Breast epithelium (tissue), 4 donors: ENCODE data around the gene ASB8. TPM values are rescaled to one million over a fixed set of nuclear protein-coding genes. Genes with fewer than 3 reads are reported as not detected.

Experiments
- DNase-seq, 2 donors: peaks; one replicate each; pipeline ENCODE4 v3.0.0-alpha.2; 2019; ENCODE audit warnings: low spot score in 2 of 2
- H3K27ac ChIP-seq, 2 donors: fragments of 200-600 bp; sonication (generic) in 1 of 2; one replicate each; pipeline ENCODE4 v1.5.1; 2016 to 2019; ENCODE audit warnings: mild to moderate bottlenecking in 1 of 2
- H3K27me3 ChIP-seq, 2 donors: fragments of 200-600 bp; sonication (generic) in 1 of 2; one replicate each; pipeline versions ENCODE4 v1.5.1 to v1.6.0; 2017 to 2019; ENCODE audit warnings: control low read depth in 1 of 2, mild to moderate bottlenecking in 1 of 2
- H3K36me3 ChIP-seq: fragments of 200-600 bp; one replicate; pipeline ENCODE4 v1.5.1; 2019
- H3K4me1 ChIP-seq, 2 donors: fragments of 200-600 bp; sonication (generic); one replicate each; pipeline ENCODE4 v1.5.1; 2016 to 2019; ENCODE audit warnings: control low read depth in 1 of 2
- H3K4me3 ChIP-seq, 3 donors: fragments of 200-600 bp; sonication (generic); 1 replicate in 2 of 3; 2 replicates in 1 of 3; pipeline ENCODE4 v1.5.1; 2016 to 2019; ENCODE audit warnings: mild to moderate bottlenecking in 3 of 3, moderate library complexity in 2 of 3
- H3K9me3 ChIP-seq, 2 donors: fragments of 200-600 bp; sonication (generic) in 1 of 2; one replicate each; pipeline ENCODE4 v1.5.1; 2016 to 2019; ENCODE audit warnings: control low read depth in 1 of 2
- POLR2A ChIP-seq: fragments of 450-650 bp; IDR thresholded peaks from one replicate; pipeline ENCODE4 v1.6.1; 2016; ENCODE audit warnings: antibody characterized with exemption, mild to moderate bottlenecking, moderate library complexity
- POLR2AphosphoS5 ChIP-seq, 3 donors: sonication (generic); formaldehyde crosslinking; IDR thresholded peaks; one replicate each; pipeline ENCODE4 v1.6.1; 2017; ENCODE audit warnings: antibody characterized with exemption in 3 of 3
- intact Hi-C: fragments of 100-400 bp; cut with DNase I; formaldehyde crosslinking; loops from one replicate; pipeline ENCODE4 v1.15.1; 2023; ENCODE audit warnings: low total_unique reads
- total RNA-seq, 3 donors: library from RNA; depleted of rRNA; stranded (reverse); fragments of >200 nt; gene quantifications; one replicate each; pipeline ENCODE4 v1.1.0, GENCODE V29; 2016
- TF ChIP-seq, protein P1 (sequence below), 3 donors: fragments of 450-650 bp; IDR thresholded peaks; one replicate each; pipeline ENCODE4 v1.5.1; 2016 to 2017; ENCODE audit warnings: antibody characterized with exemption in 3 of 3, mild to moderate bottlenecking in 3 of 3, moderate library complexity in 3 of 3

The ASB8 gene
- total RNA-seq, 3 donors from 2014 or later, result 20.6 to 37.2 (median 30.6) TPM

DNA sequence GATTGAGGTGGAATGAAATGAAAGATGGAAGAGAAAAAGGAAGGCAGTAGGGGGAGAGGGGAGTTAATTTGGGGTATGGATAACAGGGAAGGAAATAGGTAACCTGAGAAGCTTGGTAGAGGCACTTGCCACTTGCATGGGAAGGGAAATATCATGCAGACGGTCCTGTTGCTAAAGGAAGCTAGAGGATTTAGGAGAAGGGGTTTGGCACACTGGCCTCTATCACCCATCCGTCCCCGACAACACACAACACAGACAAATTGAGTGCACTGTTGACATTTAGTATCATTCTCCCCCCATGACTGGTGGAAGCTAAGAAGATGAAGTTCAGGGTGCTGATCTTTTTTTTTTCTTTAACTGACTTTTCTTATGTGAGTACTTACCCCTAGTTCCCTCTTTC is 43.8 kb upstream of the ASB8 start:
- H3K27me3 ChIP-seq, result no peaks in the 10 kb centered on the region
- DNase-seq, result no peak
- no peaks in the 10 kb centered on the region for H3K36me3 ChIP-seq
- TF ChIP-seq POLR2AphosphoS5 (IDR thresholded peaks at IDR 0.05), result no peak
- TF ChIP-seq, protein P1, sequence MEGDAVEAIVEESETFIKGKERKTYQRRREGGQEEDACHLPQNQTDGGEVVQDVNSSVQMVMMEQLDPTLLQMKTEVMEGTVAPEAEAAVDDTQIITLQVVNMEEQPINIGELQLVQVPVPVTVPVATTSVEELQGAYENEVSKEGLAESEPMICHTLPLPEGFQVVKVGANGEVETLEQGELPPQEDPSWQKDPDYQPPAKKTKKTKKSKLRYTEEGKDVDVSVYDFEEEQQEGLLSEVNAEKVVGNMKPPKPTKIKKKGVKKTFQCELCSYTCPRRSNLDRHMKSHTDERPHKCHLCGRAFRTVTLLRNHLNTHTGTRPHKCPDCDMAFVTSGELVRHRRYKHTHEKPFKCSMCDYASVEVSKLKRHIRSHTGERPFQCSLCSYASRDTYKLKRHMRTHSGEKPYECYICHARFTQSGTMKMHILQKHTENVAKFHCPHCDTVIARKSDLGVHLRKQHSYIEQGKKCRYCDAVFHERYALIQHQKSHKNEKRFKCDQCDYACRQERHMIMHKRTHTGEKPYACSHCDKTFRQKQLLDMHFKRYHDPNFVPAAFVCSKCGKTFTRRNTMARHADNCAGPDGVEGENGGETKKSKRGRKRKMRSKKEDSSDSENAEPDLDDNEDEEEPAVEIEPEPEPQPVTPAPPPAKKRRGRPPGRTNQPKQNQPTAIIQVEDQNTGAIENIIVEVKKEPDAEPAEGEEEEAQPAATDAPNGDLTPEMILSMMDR (IDR thresholded peaks at IDR 0.05), result no peak
- peaks cover 16 to 24% of the 10 kb centered on the region in 2 donors for H3K9me3 ChIP-seq
- no peak overlapping the region for H3K4me3 ChIP-seq
- H3K27ac ChIP-seq, result no peak overlapping the region
- intact Hi-C loops, result no loop called here
- H3K4me1 ChIP-seq, result no peaks in the 10 kb centered on the region

DNA sequence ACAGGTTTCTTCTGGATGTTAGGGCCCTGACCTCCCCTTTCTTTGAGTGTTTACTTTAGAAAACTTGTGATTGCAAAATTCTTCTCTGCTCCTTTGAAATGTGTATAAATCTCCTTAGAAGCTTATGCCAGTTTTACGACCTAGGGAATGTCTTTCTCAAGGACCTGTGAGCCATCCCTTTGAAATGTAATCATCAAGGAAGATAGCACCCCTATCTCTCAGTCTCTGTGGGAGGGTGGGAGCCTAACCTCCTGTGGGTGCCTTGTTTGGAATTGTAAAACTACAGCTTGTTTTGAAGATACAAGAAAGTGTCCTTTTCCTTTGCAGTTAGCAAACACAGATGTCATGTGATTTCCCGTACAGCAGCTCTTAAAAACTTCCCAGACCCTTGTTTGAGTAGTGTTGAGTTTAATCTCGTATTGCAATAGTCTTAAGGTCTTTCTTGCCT is 42.5 kb upstream of the ASB8 start:
- intact Hi-C loops, result no loop called here
- Histone ChIP-seq H3K9me3 (peaks cover 7 to 12% of the 10 kb centered on the region in 2 donors), H3K4me1 (no peaks in the 10 kb centered on the region), H3K27me3 (no peaks in the 10 kb centered on the region), H3K36me3 (no peaks in the 10 kb centered on the region), H3K27ac (peak overlapping the region; percentile 99), H3K4me3 (peak overlapping the region in 1 of 3 donors; percentile 91)
- TF ChIP-seq POLR2A (no peak), POLR2AphosphoS5 (IDR thresholded peaks at IDR 0.05) (no peak)
- TF ChIP-seq, protein P1 (IDR thresholded peaks at IDR 0.05), result no peak
- no peak for DNase-seq

DNA sequence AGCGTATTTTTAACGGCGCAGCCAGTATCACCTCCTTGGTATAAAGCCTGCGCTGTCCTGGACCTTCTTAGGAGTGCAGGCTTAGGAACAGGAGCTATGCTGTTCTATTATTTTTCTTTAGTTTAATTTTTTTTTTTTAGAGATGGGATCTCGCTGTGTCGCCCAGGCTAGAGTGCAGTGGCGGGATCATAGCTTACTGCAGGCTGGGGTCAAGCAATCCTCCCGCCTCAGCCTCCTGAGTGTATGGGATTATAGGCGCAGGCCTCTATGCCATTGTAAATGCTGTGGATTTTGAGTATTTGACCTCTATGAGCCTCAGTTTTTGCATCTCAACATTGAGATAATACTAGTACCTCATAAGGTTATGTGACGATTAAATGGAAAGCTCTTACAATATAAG is 41.7 kb upstream of the ASB8 start:
- TF ChIP-seq POLR2AphosphoS5 (IDR thresholded peaks at IDR 0.05) (no peak), POLR2A (no peak)
- TF ChIP-seq, protein P1 (IDR thresholded peaks at IDR 0.05), result no peak
- no peaks in the 10 kb centered on the region for H3K36me3 ChIP-seq
- no peaks in the 10 kb centered on the region for H3K27me3 ChIP-seq
- peak overlapping the region; percentile 99 for H3K27ac ChIP-seq
- DNase-seq, result no peak
- H3K9me3 ChIP-seq, result peaks cover 6% of the 10 kb centered on the region in 2 donors
- intact Hi-C loops, result no loop called here
- peak overlapping the region; percentile 69 to 91 (median 77) for H3K4me3 ChIP-seq
- no peaks in the 10 kb centered on the region for H3K4me1 ChIP-seq

- peaks cover 3 to 6% of the 10 kb centered on the region in 2 donors for H3K9me3 ChIP-seq
- H3K27me3 ChIP-seq, result no peaks in the 10 kb centered on the region
- peak in 1 of 2 donors; percentile 44 for DNase-seq
- H3K4me3 ChIP-seq, result peak overlapping the region; percentile 69 to 91 (median 77)
- no peaks in the 10 kb centered on the region for H3K4me1 ChIP-seq
- TF ChIP-seq, protein P1 (IDR thresholded peaks at IDR 0.05), result no peak
- no peaks in the 10 kb centered on the region for H3K36me3 ChIP-seq
- intact Hi-C loops, result no loop called here
- H3K27ac ChIP-seq, result peak overlapping the region; percentile 99
These were observed 41.3 kb upstream of the ASB8 start for GRCh38 chr12:48198672-48198971.

DNA sequence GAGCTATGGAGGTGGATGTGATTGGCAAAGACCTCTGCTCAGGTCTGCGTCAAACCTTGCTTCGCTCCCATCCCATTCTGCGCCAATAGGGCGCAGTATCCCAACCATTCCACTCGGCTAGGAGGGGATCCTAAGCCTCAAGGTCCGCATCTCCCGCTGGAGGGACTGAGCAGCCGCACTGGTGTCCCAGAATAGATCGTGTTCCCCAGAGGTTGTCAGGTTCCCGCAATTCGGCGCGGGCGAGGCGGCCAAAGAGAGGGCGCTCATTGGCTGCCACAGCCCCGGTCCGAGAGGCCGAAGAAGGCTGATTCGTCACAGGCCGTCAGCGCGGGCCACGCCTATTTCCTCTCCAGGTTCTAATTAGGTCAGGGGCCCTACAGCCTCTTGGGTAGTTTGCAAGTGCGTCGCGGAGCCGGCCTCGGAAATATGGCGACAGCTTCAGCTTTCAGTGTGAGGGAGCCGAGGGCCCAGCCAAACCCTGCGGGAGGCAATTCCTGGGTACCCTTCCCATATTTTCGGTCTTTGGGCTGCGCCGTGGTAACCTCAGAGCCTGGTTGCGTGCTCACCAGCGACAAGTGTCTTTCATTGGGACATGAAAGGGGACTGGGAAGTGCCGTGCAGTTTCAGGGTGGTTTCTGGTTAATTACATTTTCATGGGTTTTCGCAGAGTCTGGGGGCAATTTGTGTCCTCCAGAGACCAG is 40.8 kb upstream of the ASB8 start:
- H3K36me3 ChIP-seq, result no peaks in the 10 kb centered on the region
- intact Hi-C loops, result no loop called here
- H3K27me3 ChIP-seq, result no peaks in the 10 kb centered on the region
- H3K9me3 ChIP-seq, result peaks cover 0 to 6% of the 10 kb centered on the region in 2 donors
- H3K27ac ChIP-seq, result peak overlapping the region; percentile 99
- TF ChIP-seq POLR2A (peak; percentile 93), POLR2AphosphoS5 (IDR thresholded peaks at IDR 0.05) (peak; percentile 90 to 98 (median 91))
- TF ChIP-seq, protein P1 (IDR thresholded peaks at IDR 0.05), result peak in 1 of 3 donors; percentile 6
- H3K4me1 ChIP-seq, result no peaks in the 10 kb centered on the region
- peak overlapping the region; percentile 69 to 91 (median 77) for H3K4me3 ChIP-seq
- DNase-seq, result peak; percentile 96 to 98
